Fibroblast of skin of right biceps (primary cell): ENCODE results near the gene CHCHD3.
A peak's percentile ranks its signal among the peaks of the same experiment; 100 is the strongest.

ENCODE experiments used
- DNase-seq: peaks from one replicate; pipeline ENCODE4 v3.0.0-alpha.2; 2013

CHCHD3 gene

GRCh38 chr7:132857703-132858102 is 224.2 kb downstream of the CHCHD3 start:
- no peak for DNase-seq

- DNase-seq: no peak
Observed at GRCh38 chr7:132857031-132857430, 224.9 kb downstream of the CHCHD3 start.

- DNase-seq: no peak
Observed at GRCh38 chr7:132856416-132856815, 225.5 kb downstream of the CHCHD3 start.

- no peak for DNase-seq
Observed at GRCh38 chr7:132855901-132856300, 226.0 kb downstream of the CHCHD3 start.

GRCh38 chr7:132854238-132854637 is 227.7 kb downstream of the CHCHD3 start:
- no peak for DNase-seq

- DNase-seq: no peak
Observed at GRCh38 chr7:132847376-132847775, 234.5 kb downstream of the CHCHD3 start.

- no peak for DNase-seq
Observed at GRCh38 chr7:132846086-132846485, 235.8 kb downstream of the CHCHD3 start.

GRCh38 chr7:132842478-132842877 is 239.4 kb downstream of the CHCHD3 start:
- no peak for DNase-seq

- no peak for DNase-seq
Observed at GRCh38 chr7:132840199-132840598, 241.7 kb downstream of the CHCHD3 start.

GRCh38 chr7:132838313-132838712 is 243.6 kb downstream of the CHCHD3 start:
- no peak for DNase-seq

- peak; percentile 11 for DNase-seq
Observed at GRCh38 chr7:132837529-132837928, 244.4 kb downstream of the CHCHD3 start.

GRCh38 chr7:132836746-132837145 is 245.1 kb downstream of the CHCHD3 start:
- peak; percentile 22 for DNase-seq

- no peak for DNase-seq
Observed at GRCh38 chr7:132830941-132831340, 250.9 kb downstream of the CHCHD3 start.

GRCh38 chr7:132828502-132828901 is 253.4 kb downstream of the CHCHD3 start:
- DNase-seq: no peak

- DNase-seq: no peak
Observed at GRCh38 chr7:132825932-132826835, 255.7 kb downstream of the CHCHD3 start.

- DNase-seq: no peak
Observed at GRCh38 chr7:132825222-132825621, 256.7 kb downstream of the CHCHD3 start.

GRCh38 chr7:132819648-132820047 is 262.2 kb downstream of the CHCHD3 start:
- DNase-seq: no peak

- peak; percentile 52 for DNase-seq
Observed at GRCh38 chr7:132817949-132818348, 263.9 kb downstream of the CHCHD3 start.

- peak; percentile 44 for DNase-seq
Observed at GRCh38 chr7:132815696-132816311, 266.1 kb downstream of the CHCHD3 start.

GRCh38 chr7:132815130-132815529 is 266.8 kb downstream of the CHCHD3 start:
- no peak for DNase-seq

GRCh38 chr7:132810561-132810960 is 271.3 kb downstream of the CHCHD3 start:
- DNase-seq: no peak

GRCh38 chr7:132806834-132807233 is 275.1 kb downstream of the CHCHD3 start:
- no peak for DNase-seq

- no peak for DNase-seq
Observed at GRCh38 chr7:132805766-132806165, 276.1 kb downstream of the CHCHD3 start.

- no peak for DNase-seq
Observed at GRCh38 chr7:132804849-132805485, 276.9 kb downstream of the CHCHD3 start.
